ENCODE measurements around the gene FANCG.

Gene FANCG

DNA sequence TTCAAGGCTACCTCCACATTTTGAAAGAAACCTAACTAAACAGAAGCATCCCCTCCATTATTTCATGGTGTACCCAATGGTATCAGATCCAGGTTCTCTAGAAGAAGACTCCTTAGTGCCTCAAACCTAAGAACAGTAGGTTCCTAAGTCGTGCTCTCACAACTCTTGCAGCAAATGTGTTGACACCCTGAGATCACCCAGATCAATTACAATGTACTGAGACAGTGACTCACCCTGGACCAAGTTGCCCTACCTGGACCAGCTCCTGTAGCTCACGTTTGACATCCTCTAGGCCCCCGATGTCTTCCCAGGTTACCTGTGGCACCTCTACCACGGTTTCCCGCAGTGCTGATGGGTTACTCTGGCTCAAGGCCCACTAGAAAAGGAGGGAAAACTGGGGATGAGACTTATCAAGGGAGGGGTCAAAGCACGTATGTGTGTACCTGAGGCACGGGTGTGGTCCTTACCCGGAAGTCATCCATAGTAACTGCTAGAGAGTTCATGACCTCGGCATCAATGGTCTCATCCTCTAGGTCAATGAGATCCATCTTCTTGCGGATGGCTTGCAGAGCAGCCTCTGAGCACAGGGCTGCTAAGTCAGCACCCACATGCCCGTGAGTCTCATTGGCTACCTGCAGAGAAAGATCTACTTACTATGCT lies 19.1 kb downstream of the FANCG start:
- Histone ChIP-seq H3K36me3 (peaks cover 100% of the 10 kb centered on the region), H3K27ac (no peak overlapping the region), H3K27me3 (ENCODE audit: insufficient read depth, low read depth, severe bottlenecking) (no peaks in the 10 kb centered on the region), H3K9me3 (ENCODE audit: severe bottlenecking) (no peaks in the 10 kb centered on the region), H3K4me3 (ENCODE audit: low read depth, low read length) (no peak overlapping the region)
- TF ChIP-seq CTCF (IDR thresholded peaks at IDR 0.05; ENCODE audit: low read depth, low read length), result no peak
- DNase-seq, result no peak

DNA sequence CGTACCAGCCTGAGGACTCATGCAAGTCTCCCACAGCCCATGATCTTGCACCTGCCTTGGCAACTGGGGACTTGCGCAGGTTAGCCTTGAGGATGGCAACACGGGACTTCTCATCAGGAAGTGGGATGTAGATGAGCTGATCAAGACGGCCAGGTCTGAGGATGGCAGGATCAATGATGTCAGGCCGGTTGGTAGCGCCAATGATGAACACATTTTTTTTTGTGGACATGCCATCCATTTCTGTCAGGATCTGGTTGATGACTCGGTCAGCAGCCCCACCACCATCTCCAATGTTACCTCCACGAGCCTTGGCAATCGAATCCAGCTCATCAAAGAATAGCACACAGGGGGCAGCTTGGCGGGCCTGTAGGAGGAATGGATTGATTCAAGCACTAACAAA lies 20.3 kb downstream of the FANCG start:
- TF ChIP-seq CTCF (IDR thresholded peaks at IDR 0.05; ENCODE audit: low read depth, low read length), result no peak
- no peak for DNase-seq
- Histone ChIP-seq H3K27me3 (ENCODE audit: insufficient read depth, low read depth, severe bottlenecking) (no peaks in the 10 kb centered on the region), H3K9me3 (ENCODE audit: severe bottlenecking) (no peaks in the 10 kb centered on the region), H3K36me3 (peaks cover 97% of the 10 kb centered on the region), H3K4me3 (ENCODE audit: low read depth, low read length) (no peak overlapping the region), H3K27ac (no peak overlapping the region)

GRCh38 chr9:35057271-35057620 lies 22.5 kb downstream of the FANCG start:
- peaks cover 78% of the 10 kb centered on the region for H3K36me3 ChIP-seq
- H3K4me3 ChIP-seq (ENCODE audit: low read depth, low read length), result no peak overlapping the region
- H3K27me3 ChIP-seq (ENCODE audit: insufficient read depth, low read depth, severe bottlenecking), result no peaks in the 10 kb centered on the region
- H3K9me3 ChIP-seq (ENCODE audit: severe bottlenecking), result no peaks in the 10 kb centered on the region
- DNase-seq, result no peak
- no peak for TF ChIP-seq CTCF (IDR thresholded peaks at IDR 0.05; ENCODE audit: low read depth, low read length)
- no peak overlapping the region for H3K27ac ChIP-seq

DNA sequence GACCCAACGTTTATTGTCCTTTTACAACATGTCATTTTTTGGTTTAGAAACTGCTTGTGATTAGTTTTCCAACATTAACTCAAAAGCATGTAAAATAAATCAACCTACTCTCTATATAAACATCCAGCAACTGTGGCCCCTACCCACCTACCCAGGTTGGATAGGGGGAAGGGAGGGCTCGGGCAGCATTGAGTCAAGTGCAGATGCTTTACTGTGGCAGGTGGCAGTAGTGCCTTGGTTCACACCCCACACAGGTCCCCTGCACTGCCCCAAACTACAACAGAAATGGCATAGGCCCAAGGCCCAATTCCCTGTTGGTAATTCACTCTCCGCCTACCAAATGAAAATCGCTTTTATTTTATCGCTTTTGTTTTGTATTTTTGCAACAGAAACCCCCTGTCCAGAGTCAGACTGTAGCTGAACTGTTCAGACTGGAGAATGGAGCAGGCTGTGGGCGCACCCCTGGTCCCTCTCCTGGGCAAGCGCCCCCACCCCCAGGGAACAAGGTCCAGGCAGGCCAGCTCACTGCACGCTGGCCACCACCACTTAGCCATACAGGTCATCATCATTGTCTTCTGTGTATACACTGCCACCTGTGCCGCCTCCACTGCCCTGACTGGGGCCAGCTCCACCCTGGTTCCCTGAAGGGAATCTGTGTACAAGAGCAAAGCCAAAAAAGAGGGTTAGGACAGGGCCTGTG lies 23.0 kb downstream of the FANCG start:
- DNase-seq, result no peak
- TF ChIP-seq CTCF (IDR thresholded peaks at IDR 0.05; ENCODE audit: low read depth, low read length), result no peak
- Histone ChIP-seq H3K27me3 (ENCODE audit: insufficient read depth, low read depth, severe bottlenecking) (no peaks in the 10 kb centered on the region), H3K27ac (no peak overlapping the region), H3K36me3 (peaks cover 72% of the 10 kb centered on the region), H3K4me3 (ENCODE audit: low read depth, low read length) (no peak overlapping the region), H3K9me3 (ENCODE audit: severe bottlenecking) (no peaks in the 10 kb centered on the region)

- H3K27ac ChIP-seq, result no peak overlapping the region
- no peak for TF ChIP-seq CTCF (IDR thresholded peaks at IDR 0.05; ENCODE audit: low read depth, low read length)
- no peak overlapping the region for H3K4me3 ChIP-seq (ENCODE audit: low read depth, low read length)
- H3K9me3 ChIP-seq (ENCODE audit: severe bottlenecking), result no peaks in the 10 kb centered on the region
- no peaks in the 10 kb centered on the region for H3K27me3 ChIP-seq (ENCODE audit: insufficient read depth, low read depth, severe bottlenecking)
- DNase-seq, result no peak
- peaks cover 63% of the 10 kb centered on the region for H3K36me3 ChIP-seq
Observed at GRCh38 chr9:35054871-35055644, 24.7 kb downstream of the FANCG start.
